ENCODE measurements around the gene EYA2.

DNA sequence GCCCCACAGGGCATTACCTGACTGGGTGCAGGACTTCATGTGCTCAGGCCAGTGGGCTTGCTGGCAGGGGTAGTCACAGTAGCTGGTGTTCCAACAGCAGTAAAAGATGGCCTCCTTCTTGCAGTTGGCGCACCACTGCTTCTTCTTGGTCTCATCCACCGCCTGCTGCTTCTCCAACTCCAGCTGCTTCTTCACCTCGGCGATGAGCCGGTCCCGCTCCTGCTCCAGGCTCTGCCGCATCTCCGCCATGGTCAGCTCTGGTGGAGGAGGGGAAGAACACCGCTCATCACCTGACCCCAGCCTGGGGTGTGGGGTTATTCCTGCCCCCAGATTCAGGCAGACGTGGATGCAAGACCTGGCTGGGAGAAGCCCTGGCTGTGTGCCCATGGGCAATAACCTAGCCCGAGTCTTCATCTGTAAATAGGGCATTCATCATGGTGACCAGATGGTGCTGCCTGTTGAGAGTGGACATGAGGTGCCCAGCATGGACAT, 329.7 kb downstream of the EYA2 start:
- no peak for TF ChIP-seq CTCF (optimal IDR thresholded peaks at IDR 0.05 in 1 of 3, IDR thresholded peaks at IDR 0.05 in 1 of 3, conservative IDR thresholded peaks at IDR 0.05 in 1 of 3; ENCODE audit: extremely low read depth in 1 of 3, insufficient read depth in 2 of 3, low read length in 3 of 3)
- TF ChIP-seq EZH2 (IDR thresholded peaks at IDR 0.05; ENCODE audit: low read length) = no peak
